Lung (tissue), 12 donors: ENCODE data around the gene HCN4. TPM values are rescaled to one million over a fixed set of nuclear protein-coding genes. Genes with fewer than 3 reads are reported as not detected.

Source experiments
- ATAC-seq: fragments of 200-7000 bp; cut with Tn5 transposase; one replicate; pipeline ENCODE4 v1.9.1; 2020; ENCODE audit warnings: moderate number of reproducible peaks; ENCODE audit not compliant: insufficient read depth, low FRiP score
- DNase-seq, 3 donors: peaks; one replicate each; pipeline ENCODE4 v3.0.0-alpha.2; 2013 to 2017
- H3K27ac ChIP-seq, 2 donors: one replicate each; pipeline ENCODE4 v1.5.1; 2013; ENCODE audit warnings: mild to moderate bottlenecking in 2 of 2, moderate library complexity in 2 of 2, control low read depth in 1 of 2, inconsistent platforms in 1 of 2, low read depth in 1 of 2, low read length in 1 of 2
- H3K27me3 ChIP-seq, 3 donors: one replicate each; pipeline ENCODE4 v1.5.1; 2013; ENCODE audit warnings: low read length in 2 of 3; ENCODE audit not compliant: control insufficient read depth in 3 of 3, insufficient read depth in 3 of 3
- H3K36me3 ChIP-seq, 4 donors: one replicate each; pipeline ENCODE4 v1.5.1; 2013; ENCODE audit warnings: low read length in 4 of 4, mild to moderate bottlenecking in 1 of 4, moderate library complexity in 1 of 4; ENCODE audit not compliant: control insufficient read depth in 4 of 4, insufficient read depth in 4 of 4
- H3K4me1 ChIP-seq, 5 donors: one replicate each; pipeline ENCODE4 v1.5.1; 2013; ENCODE audit warnings: low read length in 5 of 5, mild to moderate bottlenecking in 2 of 5, moderate library complexity in 1 of 5; ENCODE audit not compliant: control insufficient read depth in 5 of 5, insufficient read depth in 5 of 5
- H3K4me3 ChIP-seq: one replicate; pipeline ENCODE4 v1.5.1; 2013; ENCODE audit warnings: mild to moderate bottlenecking, control low read depth, moderate library complexity
- H3K9ac ChIP-seq, 2 donors: one replicate each; pipeline ENCODE4 v1.5.1; 2013; ENCODE audit warnings: low read length in 2 of 2, control low read depth in 1 of 2; ENCODE audit not compliant: insufficient read depth in 1 of 2
- H3K9me3 ChIP-seq, 4 donors: one replicate each; pipeline ENCODE4 v1.5.1; 2013; ENCODE audit warnings: low read length in 3 of 4, mild to moderate bottlenecking in 1 of 4, moderate library complexity in 1 of 4; ENCODE audit not compliant: control insufficient read depth in 4 of 4, insufficient read depth in 3 of 4
- CTCF ChIP-seq: IDR thresholded peaks from 2 replicates; pipeline ENCODE4 v1.5.1; 2012; ENCODE audit warnings: mild to moderate bottlenecking; ENCODE audit errors: control extremely low read depth, extremely low read depth
- WGBS, 2 donors: extraction: QIAGEN DNeasy Blood & Tissue Kit; methylation state at CpG; one replicate each; pipeline ENCODE4 v1.1.7; 2013; 5-methylcytosine and 5-hydroxymethylcytosine counted together
- polyA plus RNA-seq, 2 donors: library from polyadenylated mRNA; stranded (reverse); fragments of 200-250 nt; gene quantifications; one replicate each; pipeline ENCODE4 v1.2.1, GENCODE V29; 2013
- total RNA-seq, 2 donors: library from RNA; depleted of rRNA in 1 of 2; stranded (reverse); fragments of >200 nt in 1 of 2; gene quantifications; one replicate each; pipeline ENCODE4 v1.2.1, GENCODE V29; 2014 to 2021
- donor health status: control.
- donor health status: control.
- donor health status: Bipolar disorder and iron deficiency.
- donor health status: healthy.
- donor health status: DM: yes; HTN: yes; CAD: no.

Gene HCN4
- total and polyA plus RNA-seq, 4 donors = 0.06 to 1.0 (median 0.21) TPM

- TF ChIP-seq CTCF = no peak
- no peak for ATAC-seq
- H3K36me3 ChIP-seq = no peaks in the 10 kb centered on the region
- H3K27me3 ChIP-seq = no peaks in the 10 kb centered on the region
- WGBS, 2 donors = 93 to 95% methylated on average over 5 of the region's 5 CpGs
- H3K4me3 ChIP-seq = no peak overlapping the region
- no peak overlapping the region for H3K27ac ChIP-seq
- DNase-seq = no peak
- peaks cover 0 to 2% (median 0%) of the 10 kb centered on the region in 4 donors for H3K9me3 ChIP-seq
- peaks cover 0 to 2% (median 0%) of the 10 kb centered on the region in 5 donors for H3K4me1 ChIP-seq
- H3K9ac ChIP-seq = no peak overlapping the region
Observed at GRCh38 chr15:73331501-73331900, 37.3 kb downstream of the HCN4 start.

GRCh38 chr15:73330206-73331051 lies 38.3 kb downstream of the HCN4 start:
- 86 to 89% methylated on average over 15 of the region's 15 CpGs for WGBS, 2 donors
- Histone ChIP-seq H3K27ac (no peak overlapping the region), H3K9ac (no peak overlapping the region), H3K4me3 (no peak overlapping the region), H3K9me3 (peaks cover 0 to 2% (median 0%) of the 10 kb centered on the region in 4 donors), H3K4me1 (peaks cover 0 to under 1% (median 0%) of the 10 kb centered on the region in 5 donors), H3K36me3 (no peaks in the 10 kb centered on the region), H3K27me3 (no peaks in the 10 kb centered on the region)
- ATAC-seq = no peak
- no peak for DNase-seq
- TF ChIP-seq CTCF = no peak

GRCh38 chr15:73329501-73330200 lies 39.1 kb downstream of the HCN4 start:
- 90 to 94% methylated on average over 21 of the region's 21 CpGs for WGBS, 2 donors
- H3K27ac ChIP-seq = no peak overlapping the region
- H3K4me3 ChIP-seq = no peak overlapping the region
- H3K4me1 ChIP-seq = no peaks in the 10 kb centered on the region
- no peaks in the 10 kb centered on the region for H3K27me3 ChIP-seq
- TF ChIP-seq CTCF = no peak
- H3K9ac ChIP-seq = no peak overlapping the region
- H3K9me3 ChIP-seq = peaks cover 0 to 1% (median 0%) of the 10 kb centered on the region in 4 donors
- H3K36me3 ChIP-seq = no peaks in the 10 kb centered on the region
- DNase-seq = no peak
- no peak for ATAC-seq
